ENCODE measurements around the gene ENDOU. TPM values are rescaled to one million over a fixed set of nuclear protein-coding genes. Genes with fewer than 3 reads are reported as not detected.
"Not testable (repeated sequence)": the region's sequence is repeated elsewhere in the genome, so short reads cannot be mapped to it uniquely, and the experiment has no call there.

The ENDOU gene
- total RNA-seq, 2 experiments from 2014 or later, result not detected

DNA sequence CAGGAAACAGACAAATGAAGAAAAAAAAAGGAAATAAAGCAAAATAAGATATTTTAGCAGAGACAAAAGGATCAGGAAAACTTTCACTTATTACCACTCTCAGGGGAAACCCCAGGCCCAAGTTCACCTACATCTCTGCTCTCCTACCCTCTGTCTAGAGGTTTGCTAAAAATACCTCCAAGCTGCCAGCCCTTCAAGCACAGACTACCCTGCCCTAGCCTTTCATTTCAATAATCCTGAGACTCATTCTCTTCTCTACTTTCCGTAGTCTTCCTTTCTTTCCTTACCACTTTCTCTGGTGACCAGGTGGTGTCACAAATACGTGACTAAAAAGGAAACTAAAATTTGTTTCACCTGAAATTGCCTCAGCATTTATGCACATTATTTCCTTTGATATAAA lies 53.2 kb downstream of the ENDOU start:
- ChIA-PET CTCF (no interaction called here), POLR2A (no interaction called here)

DNA sequence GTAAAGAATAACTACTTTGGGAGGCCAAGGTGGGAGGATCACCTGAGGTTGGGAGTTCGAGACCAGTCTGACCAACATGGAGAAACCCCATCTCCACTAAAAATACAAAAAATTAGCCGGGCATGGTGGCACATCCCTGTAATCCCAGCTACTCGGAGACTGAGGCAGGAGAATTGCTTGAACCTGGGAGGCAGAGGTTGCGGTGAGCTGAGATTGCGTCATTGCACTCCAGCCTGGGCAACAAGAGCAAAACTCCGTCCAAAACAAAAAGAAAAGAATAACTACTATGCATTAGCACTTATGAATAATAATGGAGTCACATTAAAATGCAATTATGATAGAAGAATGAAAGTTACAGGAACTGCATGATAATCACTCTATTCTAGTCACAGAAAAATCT lies 57.4 kb downstream of the ENDOU start:
- CTCF ChIA-PET, result interaction anchor here (0.7 kb wide), 1 partner anchor 64 kb away, joined by 3 read pairs; no protein-coding TSS in a partner anchor

More for the DNA sequence above, 57.4 kb downstream of the ENDOU start:
- POLR2A ChIA-PET, result not testable (repeated sequence)

Other genes starting within 250 kb of the ENDOU start
- gene RPAP3, start 19.5 kb downstream of the ENDOU start, total RNA-seq, result 10 to 100 TPM; 52.0 to 55.2 TPM
- 1 to 10 TPM; 1.1 to 1.4 TPM for gene RAPGEF3, start 33.4 kb upstream of the ENDOU start, total RNA-seq
- 10 to 100 TPM; 12.0 to 12.9 TPM for gene SLC48A1, start 47.7 kb upstream of the ENDOU start, total RNA-seq
- 100 to 1,000 TPM; 225 to 247 TPM for gene HDAC7, start 94.4 kb upstream of the ENDOU start, total RNA-seq
- gene VDR, start 179.5 kb upstream of the ENDOU start, total RNA-seq, result 100 to 1,000 TPM; 104 to 106 TPM
- gene TMEM106C, start 238.1 kb upstream of the ENDOU start, total RNA-seq, result 100 to 1,000 TPM; 199 to 200 TPM

Data from activated CD8-positive, alpha-beta memory T cell treated with anti-CD3 and anti-CD28 coated beads for 36 hours (primary cell).